Measurements from ENCODE around the gene MINAR1. TPM values are rescaled to one million over a fixed set of nuclear protein-coding genes. Genes with fewer than 3 reads are reported as not detected.

The MINAR1 gene
- total RNA-seq, 2 experiments from 2014 or later = 0.11 to 0.14 TPM

- ChIA-PET POLR2A (no interaction called here), CTCF (no interaction called here)
- Mint-ChIP-seq H3K27me3 (no peaks in the 10 kb centered on the region), H3K9me3 (no peaks in the 10 kb centered on the region), H3K4me1 (ENCODE audit: low read depth) (no peaks in the 10 kb centered on the region), H3K36me3 (ENCODE audit: low read depth) (no peaks in the 10 kb centered on the region), H3K27ac (no peak overlapping the region), H3K4me3 (no peak overlapping the region)
- H3K27ac ChIP-seq (ENCODE audit: low read depth in 1 of 2, low read length in 2 of 2) = no peak overlapping the region
- no peaks in the 10 kb centered on the region for H3K9me3 ChIP-seq (ENCODE audit: control insufficient read depth in 1 of 2, insufficient read depth in 1 of 2, low read length in 2 of 2)
- no peak for DNase-seq
- no peaks in the 10 kb centered on the region for H3K27me3 ChIP-seq (ENCODE audit: control insufficient read depth in 1 of 2, insufficient read depth in 2 of 2, low read length in 2 of 2)
- no peak overlapping the region for H3K4me3 ChIP-seq (ENCODE audit: low read length)
- H3K4me1 ChIP-seq (ENCODE audit: insufficient read depth, low read length) = no peaks in the 10 kb centered on the region
- intact Hi-C loops (cut with DNase I, micrococcal nuclease) = no loop called here
- ATAC-seq (ENCODE audit: poor library complexity) = no peak
- H3K36me3 ChIP-seq (ENCODE audit: insufficient read depth, low read length) = no peaks in the 10 kb centered on the region
- TF ChIP-seq, protein P1, sequence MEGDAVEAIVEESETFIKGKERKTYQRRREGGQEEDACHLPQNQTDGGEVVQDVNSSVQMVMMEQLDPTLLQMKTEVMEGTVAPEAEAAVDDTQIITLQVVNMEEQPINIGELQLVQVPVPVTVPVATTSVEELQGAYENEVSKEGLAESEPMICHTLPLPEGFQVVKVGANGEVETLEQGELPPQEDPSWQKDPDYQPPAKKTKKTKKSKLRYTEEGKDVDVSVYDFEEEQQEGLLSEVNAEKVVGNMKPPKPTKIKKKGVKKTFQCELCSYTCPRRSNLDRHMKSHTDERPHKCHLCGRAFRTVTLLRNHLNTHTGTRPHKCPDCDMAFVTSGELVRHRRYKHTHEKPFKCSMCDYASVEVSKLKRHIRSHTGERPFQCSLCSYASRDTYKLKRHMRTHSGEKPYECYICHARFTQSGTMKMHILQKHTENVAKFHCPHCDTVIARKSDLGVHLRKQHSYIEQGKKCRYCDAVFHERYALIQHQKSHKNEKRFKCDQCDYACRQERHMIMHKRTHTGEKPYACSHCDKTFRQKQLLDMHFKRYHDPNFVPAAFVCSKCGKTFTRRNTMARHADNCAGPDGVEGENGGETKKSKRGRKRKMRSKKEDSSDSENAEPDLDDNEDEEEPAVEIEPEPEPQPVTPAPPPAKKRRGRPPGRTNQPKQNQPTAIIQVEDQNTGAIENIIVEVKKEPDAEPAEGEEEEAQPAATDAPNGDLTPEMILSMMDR (IDR thresholded peaks at IDR 0.05) = no peak
Observed at GRCh38 chr15:79406210-79406609, 25.9 kb upstream of the MINAR1 start.

GRCh38 chr15:79408041-79408440 lies 24.1 kb upstream of the MINAR1 start:
- intact Hi-C loops (cut with DNase I, micrococcal nuclease) = no loop called here
- no peak overlapping the region for H3K27ac ChIP-seq (ENCODE audit: low read depth in 1 of 2, low read length in 2 of 2)
- DNase-seq (no peak), ATAC-seq (ENCODE audit: poor library complexity) (no peak)
- H3K9me3 ChIP-seq (ENCODE audit: control insufficient read depth in 1 of 2, insufficient read depth in 1 of 2, low read length in 2 of 2) = no peaks in the 10 kb centered on the region
- H3K36me3 ChIP-seq (ENCODE audit: insufficient read depth, low read length) = no peaks in the 10 kb centered on the region
- Mint-ChIP-seq H3K9me3 (no peaks in the 10 kb centered on the region), H3K4me3 (no peak overlapping the region), H3K4me1 (ENCODE audit: low read depth) (no peaks in the 10 kb centered on the region), H3K27me3 (no peaks in the 10 kb centered on the region), H3K36me3 (ENCODE audit: low read depth) (no peaks in the 10 kb centered on the region), H3K27ac (no peak overlapping the region)
- TF ChIP-seq, protein P1 (IDR thresholded peaks at IDR 0.05) = no peak
- no peaks in the 10 kb centered on the region for H3K4me1 ChIP-seq (ENCODE audit: insufficient read depth, low read length)
- H3K27me3 ChIP-seq (ENCODE audit: control insufficient read depth in 1 of 2, insufficient read depth in 2 of 2, low read length in 2 of 2) = no peaks in the 10 kb centered on the region
- ChIA-PET CTCF (interaction anchor here (1.4 kb wide), 1 partner anchor 28 kb away, joined by 3 read pairs; no protein-coding TSS in a partner anchor), POLR2A (no interaction called here)
- H3K4me3 ChIP-seq (ENCODE audit: low read length) = no peak overlapping the region

- intact Hi-C loops (cut with DNase I, micrococcal nuclease) = no loop called here
- no peaks in the 10 kb centered on the region for H3K27me3 ChIP-seq (ENCODE audit: control insufficient read depth in 1 of 2, insufficient read depth in 2 of 2, low read length in 2 of 2)
- DNase-seq = no peak
- no peak for ATAC-seq (ENCODE audit: poor library complexity)
- Mint-ChIP-seq H3K36me3 (ENCODE audit: low read depth) (no peaks in the 10 kb centered on the region), H3K9me3 (no peaks in the 10 kb centered on the region), H3K4me1 (ENCODE audit: low read depth) (no peaks in the 10 kb centered on the region), H3K27ac (no peak overlapping the region), H3K27me3 (no peaks in the 10 kb centered on the region), H3K4me3 (no peak overlapping the region)
- no peaks in the 10 kb centered on the region for H3K36me3 ChIP-seq (ENCODE audit: insufficient read depth, low read length)
- POLR2A ChIA-PET = no interaction called here
- H3K4me3 ChIP-seq (ENCODE audit: low read length) = no peak overlapping the region
- no peaks in the 10 kb centered on the region for H3K9me3 ChIP-seq (ENCODE audit: control insufficient read depth in 1 of 2, insufficient read depth in 1 of 2, low read length in 2 of 2)
- CTCF ChIA-PET = interaction anchor here (0.9 kb wide), 1 partner anchor 17 kb away, joined by 3 read pairs; no protein-coding TSS in a partner anchor
- H3K4me1 ChIP-seq (ENCODE audit: insufficient read depth, low read length) = no peaks in the 10 kb centered on the region
- TF ChIP-seq, protein P1 (IDR thresholded peaks at IDR 0.05) = no peak
- H3K27ac ChIP-seq (ENCODE audit: low read depth in 1 of 2, low read length in 2 of 2) = no peak overlapping the region
Observed at GRCh38 chr15:79410237-79410636, 21.9 kb upstream of the MINAR1 start.
